Neural progenitor cell (in vitro differentiated cells): ENCODE data around the gene PRKAG2. TPM values are rescaled to one million over a fixed set of nuclear protein-coding genes. Genes with fewer than 3 reads are reported as not detected.
A peak's percentile ranks its signal among the peaks of the same experiment; 100 is the strongest.

Experiments used
- DNase-seq: peaks from one replicate; pipeline ENCODE4 v3.0.0-alpha.2; 2016; ENCODE audit warnings: low spot score
- H2AFZ ChIP-seq: fragments of 200-600 bp; sonication (generic); replicated peaks from 2 replicates; pipeline ENCODE4 v1.6.1; 2016; ENCODE audit warnings: antibody characterized with exemption
- H3F3A ChIP-seq: fragments of 200-600 bp; sonication (generic); 2 replicates; pipeline ENCODE4 v1.6.1; 2016; ENCODE audit warnings: antibody characterized with exemption, low read depth
- H3K27ac ChIP-seq: fragments of 200-600 bp; sonication (generic); 2 replicates; pipeline ENCODE4 v1.5.1; 2016; ENCODE audit warnings: mild to moderate bottlenecking
- H3K27me3 ChIP-seq: fragments of 200-600 bp; sonication (generic); 2 replicates; pipeline ENCODE4 v1.6.1; 2016; ENCODE audit warnings: mild to moderate bottlenecking, moderate library complexity
- H3K36me3 ChIP-seq: fragments of 200-600 bp; sonication (generic); 2 replicates; pipeline ENCODE4 v1.5.1; 2016
- H3K4me1 ChIP-seq: fragments of 200-600 bp; sonication (generic); 2 replicates; pipeline ENCODE4 v1.6.1; 2016; ENCODE audit warnings: mixed run types
- H3K4me2 ChIP-seq: fragments of 200-600 bp; sonication (generic); 2 replicates; pipeline ENCODE4 v1.6.1; 2016
- H3K4me3 ChIP-seq: fragments of 200-600 bp; sonication (generic); 2 replicates; pipeline ENCODE4 v1.5.1; 2016
- H3K79me2 ChIP-seq: fragments of 200-600 bp; sonication (generic); 2 replicates; pipeline ENCODE4 v1.6.1; 2016; ENCODE audit warnings: low read depth
- H3K9ac ChIP-seq: fragments of 200-600 bp; sonication (generic); 2 replicates; pipeline ENCODE4 v1.6.1; 2016
- H3K9me3 ChIP-seq: fragments of 200-600 bp; sonication (generic); 2 replicates; pipeline ENCODE4 v1.5.1; 2016; ENCODE audit warnings: low read depth
- H4K20me1 ChIP-seq: fragments of 200-600 bp; sonication (generic); 2 replicates; pipeline ENCODE4 v1.6.1; 2016; ENCODE audit warnings: low read depth
- H3K27ac Mint-ChIP-seq: 3 replicates; pipeline ENCODE4 v1.8.0; 2021; ENCODE audit warnings: mixed read lengths
- H3K27me3 Mint-ChIP-seq: 2 replicates; pipeline ENCODE4 v1.8.0; 2022; ENCODE audit warnings: low read depth, mild to moderate bottlenecking, inconsistent platforms, moderate library complexity, mixed read lengths; ENCODE audit not compliant: insufficient read depth
- H3K36me3 Mint-ChIP-seq: 3 replicates; pipeline ENCODE4 v1.8.0; 2021; ENCODE audit warnings: mixed read lengths
- H3K4me1 Mint-ChIP-seq: 3 replicates; pipeline ENCODE4 v1.8.0; 2021; ENCODE audit warnings: mixed read lengths
- H3K4me3 Mint-ChIP-seq: 3 replicates; pipeline ENCODE4 v1.8.0; 2021; ENCODE audit warnings: mild to moderate bottlenecking, moderate library complexity, mixed read lengths
- H3K9me3 Mint-ChIP-seq: 3 replicates; pipeline ENCODE4 v1.8.0; 2020; ENCODE audit warnings: mixed read lengths
- EZH2 ChIP-seq: fragments of 200-600 bp; sonication (generic); IDR thresholded peaks from 2 replicates; pipeline ENCODE4 v1.6.1; 2017; ENCODE audit warnings: antibody characterized with exemption, mild to moderate bottlenecking, moderate library complexity
- EZH2phosphoT487 ChIP-seq: fragments of 200-600 bp; sonication (generic); IDR thresholded peaks from 2 replicates; pipeline ENCODE4 v1.6.1; 2017; ENCODE audit warnings: antibody characterized with exemption
- total RNA-seq: library from RNA; depleted of rRNA; stranded (reverse); fragments of >200 nt; gene quantifications from 2 replicates; pipeline ENCODE4 v1.2.3, GENCODE V29; 2015; ENCODE audit warnings: low replicate concordance
- TF ChIP-seq, protein P1 (sequence below): fragments of 200-600 bp; sonication (generic); IDR thresholded peaks from 2 replicates; pipeline ENCODE4 v1.5.1; 2017; ENCODE audit warnings: antibody characterized with exemption, mild to moderate bottlenecking

PRKAG2 gene
- total RNA-seq, 1 donor from 2014 or later: 11.4 TPM

DNA sequence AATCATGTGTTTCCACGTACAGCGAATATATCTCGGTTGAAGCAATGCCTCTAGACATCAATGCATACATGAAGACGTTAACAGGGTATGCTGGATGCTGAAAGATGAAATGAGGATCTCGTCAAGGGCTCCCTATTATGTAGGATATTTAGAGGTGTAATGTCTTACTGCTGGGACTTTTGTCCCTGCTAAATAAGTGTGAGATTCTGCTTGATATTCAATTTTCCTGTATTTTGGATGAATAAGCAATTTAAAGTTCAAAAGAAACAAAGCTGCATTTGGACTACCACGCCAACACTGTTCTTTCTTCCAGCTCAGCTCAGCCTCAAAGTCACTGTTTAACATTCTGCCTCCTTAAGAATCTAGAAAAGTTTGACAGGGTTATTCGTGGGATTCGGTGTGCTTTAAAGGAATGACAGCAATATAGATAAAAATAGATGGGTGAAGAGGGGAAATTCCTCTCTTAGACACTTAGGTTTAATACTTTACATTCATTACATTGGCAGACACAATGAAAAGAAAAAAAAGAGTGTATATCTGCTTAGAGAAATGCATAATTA is 247.1 kb downstream of the PRKAG2 start:
- Mint-ChIP-seq H3K4me3 (peak overlapping the region; percentile 4), H3K4me1 (peaks cover 32% of the 10 kb centered on the region), H3K27me3 (peaks cover 3% of the 10 kb centered on the region), H3K36me3 (peaks cover 4% of the 10 kb centered on the region), H3K27ac (no peak overlapping the region), H3K9me3 (peaks cover 11% of the 10 kb centered on the region)
- no peaks in the 10 kb centered on the region for H3K36me3 ChIP-seq
- TF ChIP-seq, protein P1, sequence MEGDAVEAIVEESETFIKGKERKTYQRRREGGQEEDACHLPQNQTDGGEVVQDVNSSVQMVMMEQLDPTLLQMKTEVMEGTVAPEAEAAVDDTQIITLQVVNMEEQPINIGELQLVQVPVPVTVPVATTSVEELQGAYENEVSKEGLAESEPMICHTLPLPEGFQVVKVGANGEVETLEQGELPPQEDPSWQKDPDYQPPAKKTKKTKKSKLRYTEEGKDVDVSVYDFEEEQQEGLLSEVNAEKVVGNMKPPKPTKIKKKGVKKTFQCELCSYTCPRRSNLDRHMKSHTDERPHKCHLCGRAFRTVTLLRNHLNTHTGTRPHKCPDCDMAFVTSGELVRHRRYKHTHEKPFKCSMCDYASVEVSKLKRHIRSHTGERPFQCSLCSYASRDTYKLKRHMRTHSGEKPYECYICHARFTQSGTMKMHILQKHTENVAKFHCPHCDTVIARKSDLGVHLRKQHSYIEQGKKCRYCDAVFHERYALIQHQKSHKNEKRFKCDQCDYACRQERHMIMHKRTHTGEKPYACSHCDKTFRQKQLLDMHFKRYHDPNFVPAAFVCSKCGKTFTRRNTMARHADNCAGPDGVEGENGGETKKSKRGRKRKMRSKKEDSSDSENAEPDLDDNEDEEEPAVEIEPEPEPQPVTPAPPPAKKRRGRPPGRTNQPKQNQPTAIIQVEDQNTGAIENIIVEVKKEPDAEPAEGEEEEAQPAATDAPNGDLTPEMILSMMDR: no peak
- no peak for TF ChIP-seq EZH2
- no peak for TF ChIP-seq EZH2phosphoT487
- no peak overlapping the region for H3K9ac ChIP-seq
- H3K79me2 ChIP-seq: peaks cover 7% of the 10 kb centered on the region
- peaks cover 36% of the 10 kb centered on the region for H3F3A ChIP-seq
- no peak overlapping the region for H3K4me2 ChIP-seq
- no peak for DNase-seq
- H2AFZ ChIP-seq: no peak overlapping the region
- peaks cover 25% of the 10 kb centered on the region for H3K27me3 ChIP-seq
- H3K4me1 ChIP-seq: peaks cover 18% of the 10 kb centered on the region
- H3K9me3 ChIP-seq: peaks cover 8% of the 10 kb centered on the region
- H4K20me1 ChIP-seq: peaks cover 31% of the 10 kb centered on the region
- H3K27ac ChIP-seq: no peak overlapping the region
- H3K4me3 ChIP-seq: no peak overlapping the region

DNA sequence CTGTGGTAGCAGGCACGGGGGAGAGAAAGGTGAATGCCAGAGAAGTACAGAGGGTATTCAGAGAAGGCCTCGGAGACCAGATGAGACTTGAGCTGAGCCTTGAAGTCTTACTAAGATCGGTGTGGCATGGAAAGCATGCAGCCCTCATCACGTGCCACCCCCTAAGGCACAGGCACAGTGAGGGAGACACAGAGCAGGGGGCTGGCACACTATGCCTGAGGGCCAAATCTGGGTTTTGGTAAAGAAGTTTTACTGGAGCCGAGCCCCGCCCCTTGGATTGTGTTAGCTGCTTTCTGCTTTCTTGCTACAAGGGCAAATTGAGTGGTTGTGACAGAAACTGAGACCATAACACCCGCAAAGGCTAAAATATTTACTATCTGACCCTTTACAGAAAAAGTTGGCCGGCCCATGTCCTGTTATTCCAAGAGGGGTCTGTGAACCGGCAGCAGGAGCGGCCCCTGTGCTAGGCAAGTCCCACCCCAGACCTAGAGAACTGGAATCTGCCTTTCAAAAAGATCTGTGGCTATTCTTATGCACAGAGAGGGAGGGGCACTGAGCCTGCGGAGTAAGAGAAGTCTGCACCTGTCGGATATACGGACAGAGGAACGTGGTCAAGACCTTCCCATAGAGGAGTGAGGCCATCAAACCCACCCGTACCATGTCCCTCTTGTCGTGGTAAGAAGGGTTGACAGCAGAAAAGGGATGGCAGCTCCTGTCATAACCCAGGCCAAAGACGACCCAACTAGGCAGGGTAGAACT is 247.9 kb downstream of the PRKAG2 start:
- Histone ChIP-seq H3K4me2 (peak overlapping the region; percentile 7), H3K36me3 (no peaks in the 10 kb centered on the region), H3K9me3 (peaks cover 1% of the 10 kb centered on the region), H3K9ac (no peak overlapping the region), H3K27ac (no peak overlapping the region), H3K27me3 (peaks cover 25% of the 10 kb centered on the region), H2AFZ (no peak overlapping the region), H3K4me1 (peaks cover 18% of the 10 kb centered on the region), H3K79me2 (peaks cover 7% of the 10 kb centered on the region), H4K20me1 (peaks cover 31% of the 10 kb centered on the region), H3F3A (peaks cover 36% of the 10 kb centered on the region), H3K4me3 (no peak overlapping the region)
- no peak for TF ChIP-seq EZH2phosphoT487
- peaks cover 3% of the 10 kb centered on the region for H3K27me3 Mint-ChIP-seq
- H3K36me3 Mint-ChIP-seq: no peaks in the 10 kb centered on the region
- peak; percentile 15 for DNase-seq
- H3K27ac Mint-ChIP-seq: no peak overlapping the region
- H3K4me1 Mint-ChIP-seq: peaks cover 32% of the 10 kb centered on the region
- H3K4me3 Mint-ChIP-seq: no peak overlapping the region
- peaks cover 6% of the 10 kb centered on the region for H3K9me3 Mint-ChIP-seq

DNA sequence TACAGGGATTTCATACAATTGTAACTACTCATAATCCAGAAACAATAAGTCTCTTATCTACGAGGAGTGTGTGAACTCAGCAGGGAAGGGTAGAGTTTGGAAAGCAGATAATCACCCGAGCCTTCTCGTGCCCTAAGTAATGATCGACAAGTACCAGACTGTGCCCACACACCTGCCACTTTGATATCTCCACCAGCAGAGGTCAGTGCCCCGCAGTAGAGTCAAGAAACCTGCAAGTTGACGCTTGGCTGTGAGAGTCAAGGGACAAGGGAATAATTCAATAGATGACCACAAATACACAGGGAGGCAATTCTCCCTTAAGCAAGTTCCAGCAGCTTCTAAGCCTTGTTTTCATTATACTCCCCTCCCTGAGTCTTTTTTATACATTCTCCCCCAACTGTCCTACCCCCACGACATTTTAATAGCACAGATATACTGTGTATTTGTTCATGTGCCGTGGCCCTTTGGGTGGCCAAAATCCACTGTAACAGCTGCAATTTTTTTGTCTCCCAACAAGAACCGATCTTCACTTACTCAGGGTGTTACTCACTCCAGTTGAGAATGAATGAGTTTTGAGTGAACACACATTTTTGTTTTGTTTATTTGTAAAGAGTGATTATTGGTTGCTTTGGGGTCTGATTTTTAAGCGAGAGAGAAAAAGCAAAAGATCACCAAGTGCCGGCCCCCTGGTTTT is 250.3 kb downstream of the PRKAG2 start:
- H3K27me3 ChIP-seq: peaks cover 25% of the 10 kb centered on the region
- peak; percentile 74 for DNase-seq
- no peak overlapping the region for H2AFZ ChIP-seq
- peaks cover 7% of the 10 kb centered on the region for H3K79me2 ChIP-seq
- H3K36me3 Mint-ChIP-seq: no peaks in the 10 kb centered on the region
- H3K4me3 ChIP-seq: no peak overlapping the region
- TF ChIP-seq, protein P1: peak; percentile 73
- no peak for TF ChIP-seq EZH2
- no peak overlapping the region for H3K27ac Mint-ChIP-seq
- no peak overlapping the region for H3K4me3 Mint-ChIP-seq
- no peaks in the 10 kb centered on the region for H3K9me3 ChIP-seq
- peaks cover 6% of the 10 kb centered on the region for H3K27me3 Mint-ChIP-seq
- H3K9me3 Mint-ChIP-seq: no peaks in the 10 kb centered on the region
- H3K4me1 Mint-ChIP-seq: peaks cover 30% of the 10 kb centered on the region
- H4K20me1 ChIP-seq: peaks cover 31% of the 10 kb centered on the region
- H3K4me1 ChIP-seq: peaks cover 18% of the 10 kb centered on the region
- no peak overlapping the region for H3K9ac ChIP-seq
- peaks cover 20% of the 10 kb centered on the region for H3F3A ChIP-seq
- H3K36me3 ChIP-seq: no peaks in the 10 kb centered on the region
- H3K4me2 ChIP-seq: no peak overlapping the region
- no peak overlapping the region for H3K27ac ChIP-seq
